ENCODE measurements around the gene AXDND1.
"Not testable (repeated sequence)": the region's sequence is repeated elsewhere in the genome, so short reads cannot be mapped to it uniquely, and the experiment has no call there.

Gene AXDND1

GRCh38 chr1:179465661-179466060 is 99.9 kb downstream of the AXDND1 start:
- DNase-seq (ENCODE audit: low read depth), result not testable (repeated sequence)

DNA sequence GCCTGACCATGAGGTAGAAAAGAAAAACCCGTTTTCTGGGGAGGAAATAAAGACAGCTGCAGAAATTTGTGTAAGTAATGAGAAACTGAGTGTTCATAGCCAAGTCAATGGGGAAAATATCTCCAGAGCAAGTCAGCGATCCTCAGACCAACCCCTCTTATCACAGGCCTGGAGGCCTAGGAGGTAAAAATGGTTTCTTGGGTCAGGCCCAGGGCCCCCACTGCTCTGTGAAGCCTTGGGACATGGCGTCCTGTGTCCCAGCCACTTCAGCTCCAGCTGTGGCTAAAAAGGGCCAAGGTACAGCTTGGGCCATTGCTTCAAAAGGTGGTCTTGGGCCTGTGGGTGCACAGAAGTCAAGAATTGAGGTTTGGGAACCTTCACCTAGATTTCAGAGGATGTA is 108.9 kb downstream of the AXDND1 start:
- no peak for DNase-seq (ENCODE audit: low read depth)

DNA sequence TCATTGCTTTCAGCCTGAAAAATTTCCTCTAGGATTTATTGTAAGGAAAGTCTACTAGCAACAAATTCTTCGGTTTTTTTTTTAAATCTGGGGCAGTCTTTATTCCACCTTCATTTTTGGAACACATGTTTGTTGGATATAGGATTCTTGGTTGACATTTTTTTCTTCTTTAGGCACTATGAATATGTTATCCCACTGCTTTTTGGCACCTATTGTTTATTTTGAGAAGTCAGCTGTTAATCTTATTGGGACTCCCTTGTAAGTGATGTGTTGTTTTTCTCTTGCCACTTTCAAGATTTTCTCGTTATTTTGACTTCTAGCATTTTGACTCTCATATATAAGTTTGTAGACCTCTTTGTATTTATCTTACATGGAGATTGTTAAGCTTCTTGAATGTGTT is 110.7 kb downstream of the AXDND1 start:
- no peak for DNase-seq (ENCODE audit: low read depth)

- no peak for DNase-seq (ENCODE audit: low read depth)
Measured at GRCh38 chr1:179478370-179478769, 112.6 kb downstream of the AXDND1 start.

DNA sequence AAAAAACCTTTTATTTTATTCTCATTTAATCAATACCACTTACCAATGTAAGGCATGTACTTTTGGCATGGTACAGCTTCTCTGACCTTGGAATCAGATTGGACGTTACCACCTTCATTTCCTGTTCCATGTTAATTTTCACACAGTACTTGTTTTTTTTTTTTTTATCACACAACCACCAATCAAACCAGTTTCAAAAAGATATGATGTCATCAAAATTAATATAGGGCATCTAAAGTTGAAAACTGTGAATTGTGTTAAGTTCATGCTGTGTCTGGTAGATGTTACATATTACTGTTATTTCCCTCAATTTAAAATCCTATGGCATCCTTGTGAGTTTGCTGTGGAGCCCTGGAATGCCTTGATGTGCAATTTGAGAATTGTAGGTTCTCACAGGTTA is 124.8 kb downstream of the AXDND1 start:
- no peak for DNase-seq (ENCODE audit: low read depth)

GRCh38 chr1:179493323-179493722 is 127.6 kb downstream of the AXDND1 start:
- DNase-seq (ENCODE audit: low read depth), result no peak

GRCh38 chr1:179506199-179506598 is 140.4 kb downstream of the AXDND1 start:
- DNase-seq (ENCODE audit: low read depth), result no peak

GRCh38 chr1:179509384-179509783 is 143.6 kb downstream of the AXDND1 start:
- DNase-seq (ENCODE audit: low read depth), result no peak

- no peak for DNase-seq (ENCODE audit: low read depth)
Measured at GRCh38 chr1:179510038-179510437, 144.3 kb downstream of the AXDND1 start.

DNA sequence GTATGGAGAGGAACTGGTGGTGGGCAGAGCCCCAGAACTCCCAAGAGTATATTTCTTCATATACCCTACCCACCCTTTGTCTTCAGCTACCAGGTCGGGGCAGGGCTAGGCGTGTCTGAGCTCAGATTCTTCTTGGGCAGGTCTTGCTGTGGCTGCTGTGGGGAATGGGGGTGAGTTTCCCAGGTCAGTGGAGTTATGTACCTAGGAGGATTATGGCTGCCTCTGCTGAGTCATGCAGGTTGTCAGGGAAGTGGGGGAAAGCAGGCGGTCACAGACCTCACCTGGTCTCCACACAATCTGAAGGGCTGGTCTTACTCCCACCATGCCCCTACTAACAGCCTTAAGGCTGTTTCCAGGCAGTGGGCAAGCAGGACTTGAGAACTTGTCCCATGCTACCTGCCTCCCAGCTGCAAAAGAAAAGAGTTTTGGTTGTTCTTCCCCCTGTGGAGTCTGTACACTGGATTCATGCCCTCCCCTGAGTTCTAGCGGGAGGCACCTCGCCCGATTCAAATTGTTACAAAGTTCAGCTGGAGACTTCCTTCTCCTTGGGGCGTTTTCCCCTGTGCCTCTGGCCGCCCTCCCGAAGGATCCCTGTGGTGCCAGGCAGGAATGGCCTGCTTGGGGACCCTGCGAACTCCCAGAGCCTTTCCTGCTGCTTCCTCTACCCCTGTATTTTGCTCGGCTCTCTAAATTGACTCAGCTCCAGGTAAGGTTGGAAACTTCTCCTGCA is 151.4 kb downstream of the AXDND1 start:
- no peak for DNase-seq (ENCODE audit: low read depth)

DNA sequence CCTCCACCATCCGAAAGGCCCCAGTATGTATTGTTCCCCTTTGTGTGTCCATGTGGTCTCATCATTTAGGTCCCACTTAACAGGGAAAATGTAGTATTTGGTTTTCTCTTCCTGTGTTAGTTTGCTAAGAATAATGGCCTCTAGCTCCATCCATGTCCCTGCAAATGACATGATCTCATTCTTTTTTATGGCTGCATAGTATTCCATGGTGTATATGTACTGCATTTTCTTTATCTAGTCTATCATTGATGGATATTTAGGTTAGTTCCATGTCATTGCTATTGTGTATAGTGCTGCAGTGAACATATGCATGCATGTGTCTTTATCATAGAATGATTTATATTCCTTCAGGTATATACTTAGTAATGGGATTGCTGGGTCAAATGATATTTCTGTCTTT is 152.8 kb downstream of the AXDND1 start:
- not testable (repeated sequence) for DNase-seq (ENCODE audit: low read depth)

- no peak for DNase-seq (ENCODE audit: low read depth)
Measured at GRCh38 chr1:179529482-179530195, 163.9 kb downstream of the AXDND1 start.

- DNase-seq (ENCODE audit: low read depth), result no peak
Measured at GRCh38 chr1:179530352-179530751, 164.6 kb downstream of the AXDND1 start.

- no peak for DNase-seq (ENCODE audit: low read depth)
Measured at GRCh38 chr1:179541774-179542173, 176.0 kb downstream of the AXDND1 start.

DNA sequence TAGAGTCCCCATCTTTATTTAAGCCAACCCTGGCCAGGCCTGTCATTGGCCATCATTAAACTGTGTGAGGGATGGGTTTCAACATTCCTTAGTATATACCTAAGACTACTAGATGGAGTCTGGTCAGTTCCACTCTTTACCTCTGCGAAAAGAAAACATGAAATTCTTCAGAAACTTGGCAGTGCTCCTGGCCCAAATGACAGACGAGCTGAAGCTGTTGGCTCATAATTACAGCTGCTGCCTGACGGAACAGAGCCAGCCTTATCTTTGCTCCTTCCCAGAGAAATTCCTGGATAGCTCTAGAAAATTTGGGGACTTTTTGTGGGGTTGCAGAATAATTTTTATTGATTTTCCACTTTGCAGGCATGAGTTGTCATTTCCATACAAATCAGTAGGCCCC is 179.6 kb downstream of the AXDND1 start:
- no peak for DNase-seq (ENCODE audit: low read depth)

DNA sequence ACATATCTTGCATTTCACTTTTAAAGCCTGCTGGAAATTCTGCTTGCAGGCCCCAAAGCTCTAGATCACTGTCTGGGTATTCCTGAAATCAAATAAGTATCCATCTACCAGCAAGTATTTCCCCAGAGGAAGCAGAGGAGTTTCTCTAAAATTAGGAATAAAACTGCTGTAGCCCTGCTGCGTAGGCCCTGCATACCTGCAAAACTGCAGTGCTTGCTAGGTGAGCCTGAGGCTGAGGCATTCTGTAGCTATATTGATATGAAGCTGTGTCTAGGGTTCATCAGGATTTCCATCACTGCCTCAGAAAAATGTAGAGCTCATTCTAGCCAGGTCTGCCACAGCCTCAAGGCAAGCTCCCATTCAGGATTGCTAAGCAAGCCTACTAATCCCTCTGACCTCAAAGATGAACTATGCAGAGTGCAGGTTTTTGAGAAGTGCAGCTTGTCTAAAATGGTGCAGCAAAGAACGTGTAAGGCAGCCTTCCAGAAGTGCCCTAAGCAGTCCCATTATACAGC is 181.3 kb downstream of the AXDND1 start:
- no peak for DNase-seq (ENCODE audit: low read depth)

DNA sequence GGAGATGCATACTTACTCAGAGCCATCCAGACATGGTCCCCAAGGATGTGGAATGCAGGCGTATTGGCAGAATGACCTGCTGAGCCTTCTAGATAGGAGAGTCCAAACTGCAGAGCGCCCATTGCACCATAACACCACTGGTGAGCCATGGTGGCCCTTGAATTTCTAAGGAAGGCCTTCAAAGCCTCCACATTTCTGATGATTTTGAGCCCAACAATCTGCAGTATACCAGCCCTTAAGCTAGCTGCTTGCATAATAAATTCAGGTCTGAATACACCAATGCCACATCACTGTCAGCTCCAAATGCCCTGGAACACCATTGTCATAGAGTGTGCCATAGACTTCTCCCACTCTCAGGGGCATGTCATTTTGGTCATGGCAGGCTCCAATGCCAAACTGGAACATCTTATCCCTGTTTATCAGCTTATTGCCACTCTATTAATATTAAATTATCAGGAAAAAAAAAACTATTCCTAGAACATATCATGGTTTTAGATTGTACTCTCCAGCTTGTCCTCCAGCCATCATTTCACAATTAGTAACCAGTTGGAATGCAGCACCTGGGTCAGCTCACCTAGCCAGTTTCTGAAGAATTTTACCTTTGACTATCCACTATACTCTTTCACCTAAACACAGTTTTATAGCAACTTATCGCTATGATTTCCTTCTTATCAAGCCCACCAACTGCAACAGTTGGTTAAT is 183.0 kb downstream of the AXDND1 start:
- DNase-seq (ENCODE audit: low read depth), result no peak

DNA sequence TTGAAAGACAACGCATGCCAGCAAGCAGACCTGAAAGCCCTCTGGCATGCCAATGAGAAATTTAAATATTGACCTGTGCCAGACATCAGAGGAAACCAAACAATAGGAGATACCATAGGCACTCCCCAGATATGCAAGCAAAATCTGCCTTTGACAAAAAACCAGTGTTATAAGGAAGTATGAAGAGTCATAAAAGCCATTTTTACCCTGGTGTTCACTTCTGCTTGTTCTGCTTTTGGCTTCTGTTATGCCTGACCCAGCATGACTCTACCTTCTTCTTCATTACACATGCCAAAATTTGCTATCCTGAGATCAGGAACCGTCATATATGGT is 183.6 kb downstream of the AXDND1 start:
- no peak for DNase-seq (ENCODE audit: low read depth)

- DNase-seq (ENCODE audit: low read depth), result no peak
Measured at GRCh38 chr1:179550746-179551682, 185.2 kb downstream of the AXDND1 start.

- no peak for DNase-seq (ENCODE audit: low read depth)
Measured at GRCh38 chr1:179554427-179554826, 188.7 kb downstream of the AXDND1 start.

- no peak for DNase-seq (ENCODE audit: low read depth)
Measured at GRCh38 chr1:179558078-179558477, 192.3 kb downstream of the AXDND1 start.

Data from CMK (cell line).